ENCODE data around the gene PRKCQ.

The PRKCQ gene

DNA sequence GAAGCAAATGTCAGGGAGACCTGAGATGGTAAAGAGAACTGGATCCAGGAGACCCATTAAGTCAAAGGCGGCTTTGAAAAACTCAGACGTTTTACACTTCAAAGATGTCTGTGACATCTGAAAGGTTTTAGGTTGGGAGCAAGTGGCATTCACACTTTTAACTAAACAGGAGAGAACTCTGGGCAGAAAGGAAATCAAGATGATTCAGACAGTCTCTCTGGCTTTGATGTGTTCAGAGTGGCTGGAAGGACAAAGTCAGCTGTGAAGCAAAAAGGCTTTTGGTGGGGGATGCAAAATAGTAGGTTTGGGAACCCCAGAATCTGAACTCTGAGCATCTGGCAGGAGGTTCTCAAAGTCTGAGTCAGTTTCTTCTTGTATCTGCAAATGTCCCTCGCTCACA lies 66.6 kb downstream of the PRKCQ start:
- Histone ChIP-seq H3K36me3 (ENCODE audit: insufficient read depth, low read length) (no peaks in the 10 kb centered on the region), H3K27me3 (ENCODE audit: insufficient read depth, low read length) (peaks cover 7% of the 10 kb centered on the region; the same call in 1 of the 2 replicates), H3K79me2 (ENCODE audit: insufficient read depth, low read length) (no peaks in the 10 kb centered on the region), H2AFZ (ENCODE audit: low read length) (no peak overlapping the region), H3K4me3 (ENCODE audit: low read depth, low read length, poor library complexity, severe bottlenecking) (no peak overlapping the region), H4K20me1 (ENCODE audit: insufficient read depth, low read length) (no peaks in the 10 kb centered on the region), H3K27ac (ENCODE audit: low read depth, low read length, poor library complexity, severe bottlenecking) (no peak overlapping the region), H3K9me3 (ENCODE audit: low read length) (no peaks in the 10 kb centered on the region), H3K9ac (ENCODE audit: low read length) (no peak overlapping the region), H3K4me2 (ENCODE audit: low read length) (no peak overlapping the region), H3F3A (ENCODE audit: insufficient read depth, low read length) (no peaks in the 10 kb centered on the region), H3K9me2 (ENCODE audit: low read depth, low read length) (no peaks in the 10 kb centered on the region), H3K4me1 (ENCODE audit: insufficient read depth, low read length, severe bottlenecking) (no peaks in the 10 kb centered on the region)
- TF ChIP-seq, protein P1, sequence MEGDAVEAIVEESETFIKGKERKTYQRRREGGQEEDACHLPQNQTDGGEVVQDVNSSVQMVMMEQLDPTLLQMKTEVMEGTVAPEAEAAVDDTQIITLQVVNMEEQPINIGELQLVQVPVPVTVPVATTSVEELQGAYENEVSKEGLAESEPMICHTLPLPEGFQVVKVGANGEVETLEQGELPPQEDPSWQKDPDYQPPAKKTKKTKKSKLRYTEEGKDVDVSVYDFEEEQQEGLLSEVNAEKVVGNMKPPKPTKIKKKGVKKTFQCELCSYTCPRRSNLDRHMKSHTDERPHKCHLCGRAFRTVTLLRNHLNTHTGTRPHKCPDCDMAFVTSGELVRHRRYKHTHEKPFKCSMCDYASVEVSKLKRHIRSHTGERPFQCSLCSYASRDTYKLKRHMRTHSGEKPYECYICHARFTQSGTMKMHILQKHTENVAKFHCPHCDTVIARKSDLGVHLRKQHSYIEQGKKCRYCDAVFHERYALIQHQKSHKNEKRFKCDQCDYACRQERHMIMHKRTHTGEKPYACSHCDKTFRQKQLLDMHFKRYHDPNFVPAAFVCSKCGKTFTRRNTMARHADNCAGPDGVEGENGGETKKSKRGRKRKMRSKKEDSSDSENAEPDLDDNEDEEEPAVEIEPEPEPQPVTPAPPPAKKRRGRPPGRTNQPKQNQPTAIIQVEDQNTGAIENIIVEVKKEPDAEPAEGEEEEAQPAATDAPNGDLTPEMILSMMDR (IDR thresholded peaks at IDR 0.05; ENCODE audit: low read length) = no peak
- TF ChIP-seq EZH2 (IDR thresholded peaks at IDR 0.05; ENCODE audit: borderline replicate concordance, low read length) = no peak

DNA sequence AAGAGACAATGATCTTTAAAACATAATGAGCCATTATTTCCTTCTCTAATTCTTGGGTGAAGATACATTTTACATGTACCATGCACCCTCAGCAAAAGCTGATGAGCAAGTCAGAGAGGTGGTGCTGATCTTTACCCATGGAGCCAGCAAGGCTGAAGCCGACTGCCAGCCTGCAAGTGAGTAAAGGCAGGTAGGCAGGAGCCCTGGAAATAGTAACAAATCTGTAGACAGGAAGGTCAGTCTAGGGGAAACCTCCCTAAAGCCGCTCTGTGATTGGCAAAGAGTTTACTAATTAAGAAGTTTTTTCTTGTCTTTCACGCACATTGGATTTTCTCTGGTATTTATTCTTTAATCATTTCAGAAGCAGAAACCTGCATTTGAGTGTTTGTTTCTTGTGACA lies 67.9 kb downstream of the PRKCQ start:
- Histone ChIP-seq H3K4me3 (ENCODE audit: low read depth, low read length, poor library complexity, severe bottlenecking) (no peak overlapping the region), H3K9me2 (ENCODE audit: low read depth, low read length) (no peaks in the 10 kb centered on the region), H3K36me3 (ENCODE audit: insufficient read depth, low read length) (no peaks in the 10 kb centered on the region), H3K27ac (ENCODE audit: low read depth, low read length, poor library complexity, severe bottlenecking) (no peak overlapping the region), H3K4me1 (ENCODE audit: insufficient read depth, low read length, severe bottlenecking) (no peaks in the 10 kb centered on the region), H3K9me3 (ENCODE audit: low read length) (no peaks in the 10 kb centered on the region), H3F3A (ENCODE audit: insufficient read depth, low read length) (no peaks in the 10 kb centered on the region), H4K20me1 (ENCODE audit: insufficient read depth, low read length) (no peaks in the 10 kb centered on the region), H3K27me3 (ENCODE audit: insufficient read depth, low read length) (peaks cover 7% of the 10 kb centered on the region; the same call in 1 of the 2 replicates), H2AFZ (ENCODE audit: low read length) (no peak overlapping the region), H3K79me2 (ENCODE audit: insufficient read depth, low read length) (no peaks in the 10 kb centered on the region), H3K4me2 (ENCODE audit: low read length) (no peak overlapping the region), H3K9ac (ENCODE audit: low read length) (no peak overlapping the region)
- no peak for TF ChIP-seq EZH2 (IDR thresholded peaks at IDR 0.05; ENCODE audit: borderline replicate concordance, low read length)
- TF ChIP-seq, protein P1 (IDR thresholded peaks at IDR 0.05; ENCODE audit: low read length) = no peak

DNA sequence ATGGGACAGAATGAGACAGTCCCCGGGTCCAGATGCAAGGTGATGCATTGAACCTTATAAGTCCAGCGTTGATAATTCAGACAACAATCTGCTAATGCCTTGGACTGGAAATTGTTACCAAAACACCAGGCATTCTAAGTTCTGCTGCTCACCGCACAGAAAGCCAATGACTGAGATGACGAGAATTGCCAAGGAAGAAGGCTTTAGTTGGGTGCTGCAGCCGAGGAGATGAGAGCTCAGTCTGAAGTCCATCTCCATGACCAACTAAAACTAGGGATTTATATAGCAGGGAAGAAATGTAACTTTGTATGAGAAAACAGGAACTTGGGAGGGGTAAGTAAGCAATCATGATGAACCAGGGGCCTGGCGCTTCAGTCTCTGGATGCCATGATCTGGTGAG lies 68.7 kb downstream of the PRKCQ start:
- Histone ChIP-seq H2AFZ (ENCODE audit: low read length) (no peak overlapping the region), H3F3A (ENCODE audit: insufficient read depth, low read length) (no peaks in the 10 kb centered on the region), H3K9ac (ENCODE audit: low read length) (no peak overlapping the region), H3K4me1 (ENCODE audit: insufficient read depth, low read length, severe bottlenecking) (no peaks in the 10 kb centered on the region), H3K4me3 (ENCODE audit: low read depth, low read length, poor library complexity, severe bottlenecking) (no peak overlapping the region), H3K27ac (ENCODE audit: low read depth, low read length, poor library complexity, severe bottlenecking) (no peak overlapping the region), H3K36me3 (ENCODE audit: insufficient read depth, low read length) (no peaks in the 10 kb centered on the region), H3K27me3 (ENCODE audit: insufficient read depth, low read length) (peaks cover 7% of the 10 kb centered on the region; the same call in 1 of the 2 replicates), H3K9me3 (ENCODE audit: low read length) (no peaks in the 10 kb centered on the region), H3K9me2 (ENCODE audit: low read depth, low read length) (no peaks in the 10 kb centered on the region), H4K20me1 (ENCODE audit: insufficient read depth, low read length) (no peaks in the 10 kb centered on the region), H3K79me2 (ENCODE audit: insufficient read depth, low read length) (no peaks in the 10 kb centered on the region), H3K4me2 (ENCODE audit: low read length) (no peak overlapping the region)
- TF ChIP-seq EZH2 (IDR thresholded peaks at IDR 0.05; ENCODE audit: borderline replicate concordance, low read length) = no peak
- TF ChIP-seq, protein P1 (IDR thresholded peaks at IDR 0.05; ENCODE audit: low read length) = no peak
